WERI-Rb-1 (cell line): ENCODE data around the gene TMCO5A.

Source experiments
- DNase-seq: peaks from one replicate; pipeline ENCODE4 v3.0.0-alpha.2; 2020
- H3K27ac ChIP-seq: fragments of 250-450 bp; sonication (Bioruptor Pico); 2 replicates; pipeline ENCODE4 v1.5.1; 2020; ENCODE audit warnings: mild to moderate bottlenecking, moderate library complexity
- H3K27me3 ChIP-seq: fragments of 250-450 bp; sonication (Bioruptor Pico); 2 replicates; pipeline ENCODE4 v1.5.1; 2021; ENCODE audit warnings: mild to moderate bottlenecking, low read depth, moderate library complexity; ENCODE audit not compliant: insufficient read depth, severe bottlenecking
- H3K36me3 ChIP-seq: fragments of 250-450 bp; sonication (Bioruptor Pico); 2 replicates; pipeline ENCODE4 v1.5.1; 2020; ENCODE audit warnings: mild to moderate bottlenecking, moderate library complexity
- H3K4me3 ChIP-seq: 2 replicates; pipeline ENCODE4 v1.5.1; 2011; ENCODE audit warnings: low read depth, mild to moderate bottlenecking, control low read depth, low read length
- H3K9me3 ChIP-seq: fragments of 250-450 bp; sonication (Bioruptor Pico); 2 replicates; pipeline ENCODE4 v1.5.1; 2021; ENCODE audit warnings: mild to moderate bottlenecking, moderate library complexity; ENCODE audit not compliant: severe bottlenecking
- CTCF ChIP-seq: IDR thresholded peaks from 2 replicates; pipeline ENCODE4 v1.5.1; 2011; ENCODE audit warnings: low read depth, mild to moderate bottlenecking, control low read depth, inconsistent platforms, low read length

Gene TMCO5A

GRCh38 chr15:37995461-37996347 lies 61.3 kb downstream of the TMCO5A start:
- peaks cover 5% of the 10 kb centered on the region for H3K27me3 ChIP-seq
- no peak for DNase-seq
- peak; percentile 35; the same call in 1 of the 2 replicates for TF ChIP-seq CTCF

More at GRCh38 chr15:37995461-37996347, 61.3 kb downstream of the TMCO5A start:
- no peak overlapping the region for H3K27ac ChIP-seq
- no peak overlapping the region for H3K4me3 ChIP-seq
- no peaks in the 10 kb centered on the region for H3K36me3 ChIP-seq
- no peaks in the 10 kb centered on the region for H3K9me3 ChIP-seq
